Measurements from ENCODE around the gene WNT3.

Gene WNT3

GRCh38 chr17:46766493-46767491, 51.7 kb downstream of the WNT3 start:
- H3K4me3 ChIP-seq (ENCODE audit: low read length): no peak overlapping the region
- no peak for DNase-seq (ENCODE audit: low read depth)
- TF ChIP-seq, protein P1, sequence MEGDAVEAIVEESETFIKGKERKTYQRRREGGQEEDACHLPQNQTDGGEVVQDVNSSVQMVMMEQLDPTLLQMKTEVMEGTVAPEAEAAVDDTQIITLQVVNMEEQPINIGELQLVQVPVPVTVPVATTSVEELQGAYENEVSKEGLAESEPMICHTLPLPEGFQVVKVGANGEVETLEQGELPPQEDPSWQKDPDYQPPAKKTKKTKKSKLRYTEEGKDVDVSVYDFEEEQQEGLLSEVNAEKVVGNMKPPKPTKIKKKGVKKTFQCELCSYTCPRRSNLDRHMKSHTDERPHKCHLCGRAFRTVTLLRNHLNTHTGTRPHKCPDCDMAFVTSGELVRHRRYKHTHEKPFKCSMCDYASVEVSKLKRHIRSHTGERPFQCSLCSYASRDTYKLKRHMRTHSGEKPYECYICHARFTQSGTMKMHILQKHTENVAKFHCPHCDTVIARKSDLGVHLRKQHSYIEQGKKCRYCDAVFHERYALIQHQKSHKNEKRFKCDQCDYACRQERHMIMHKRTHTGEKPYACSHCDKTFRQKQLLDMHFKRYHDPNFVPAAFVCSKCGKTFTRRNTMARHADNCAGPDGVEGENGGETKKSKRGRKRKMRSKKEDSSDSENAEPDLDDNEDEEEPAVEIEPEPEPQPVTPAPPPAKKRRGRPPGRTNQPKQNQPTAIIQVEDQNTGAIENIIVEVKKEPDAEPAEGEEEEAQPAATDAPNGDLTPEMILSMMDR (conservative IDR thresholded peaks at IDR 0.05; ENCODE audit: low read length): no peak

DNA sequence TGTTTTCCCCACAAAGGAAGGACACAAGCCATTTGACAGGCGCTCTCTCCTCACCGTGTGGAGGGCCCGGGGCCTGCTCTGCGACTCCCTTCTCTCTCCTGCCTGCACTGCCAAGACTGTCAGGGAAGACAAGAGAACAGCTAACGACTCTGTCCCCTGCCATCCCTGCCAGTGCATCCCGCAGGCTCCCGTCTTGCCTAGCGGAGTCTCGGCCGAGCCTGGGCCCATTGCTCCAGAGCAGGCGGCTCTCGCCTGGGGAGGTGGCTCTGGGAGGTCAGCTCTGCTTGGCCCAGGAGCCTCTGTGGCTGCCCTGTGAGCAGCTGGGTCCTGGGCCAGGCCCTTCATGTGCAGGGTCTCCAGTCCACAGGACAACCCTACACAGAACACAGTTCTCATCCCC, 53.0 kb downstream of the WNT3 start:
- H3K4me3 ChIP-seq (ENCODE audit: low read length): no peak overlapping the region
- TF ChIP-seq, protein P1 (conservative IDR thresholded peaks at IDR 0.05; ENCODE audit: low read length): no peak
- no peak for DNase-seq (ENCODE audit: low read depth)

- TF ChIP-seq, protein P1 (conservative IDR thresholded peaks at IDR 0.05; ENCODE audit: low read length): no peak
- H3K4me3 ChIP-seq (ENCODE audit: low read length): no peak overlapping the region
- peak; percentile 84 for DNase-seq (ENCODE audit: low read depth)
Observed at GRCh38 chr17:46764709-46765401, 53.6 kb downstream of the WNT3 start.

DNA sequence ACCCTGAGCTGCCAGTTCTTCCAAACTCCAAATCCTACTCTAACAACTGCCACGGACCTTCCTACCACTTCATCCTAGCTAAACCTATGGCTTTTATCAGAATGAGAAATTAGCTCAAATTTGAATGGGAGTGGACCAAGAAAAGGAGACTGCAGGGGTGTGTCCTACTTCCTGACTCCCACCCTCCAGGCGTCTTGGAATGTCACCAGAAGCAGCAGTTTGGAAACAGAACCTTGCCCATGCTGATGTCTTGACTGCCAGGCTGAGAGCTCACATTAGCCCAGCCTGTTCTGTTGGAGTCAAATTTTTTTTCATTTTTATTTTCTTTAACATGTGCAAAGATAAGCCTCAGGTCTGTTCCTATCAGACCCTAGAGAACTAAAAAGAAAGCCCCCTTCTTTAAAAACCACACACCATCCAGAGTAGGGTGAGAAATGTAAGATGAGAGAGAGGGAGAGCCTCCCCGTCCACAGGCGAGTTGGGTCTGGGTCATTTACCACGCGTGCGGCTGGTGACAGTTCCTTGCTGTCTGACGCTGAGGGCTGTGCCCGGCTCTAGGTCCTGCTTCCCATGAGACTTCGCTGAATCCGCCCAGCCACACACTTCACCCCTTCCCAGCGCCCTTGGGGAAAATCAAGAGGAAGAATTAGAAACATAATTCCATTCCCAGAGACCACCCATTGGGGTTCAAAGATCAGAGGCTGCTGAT, 54.3 kb downstream of the WNT3 start:
- H3K4me3 ChIP-seq (ENCODE audit: low read length): no peak overlapping the region
- DNase-seq (ENCODE audit: low read depth): no peak
- TF ChIP-seq, protein P1 (conservative IDR thresholded peaks at IDR 0.05; ENCODE audit: low read length): no peak

- TF ChIP-seq, protein P1 (conservative IDR thresholded peaks at IDR 0.05; ENCODE audit: low read length): no peak
- H3K4me3 ChIP-seq (ENCODE audit: low read length): no peak overlapping the region
- DNase-seq (ENCODE audit: low read depth): no peak
Observed at GRCh38 chr17:46763416-46763815, 55.1 kb downstream of the WNT3 start.

- TF ChIP-seq, protein P1 (conservative IDR thresholded peaks at IDR 0.05; ENCODE audit: low read length): no peak
- no peak overlapping the region for H3K4me3 ChIP-seq (ENCODE audit: low read length)
- no peak for DNase-seq (ENCODE audit: low read depth)
Observed at GRCh38 chr17:46759141-46759540, 59.4 kb downstream of the WNT3 start.

All from AG10803 (cell line).